ENCODE results near the gene ALDH1L1. TPM values are rescaled to one million over a fixed set of nuclear protein-coding genes. Genes with fewer than 3 reads are reported as not detected.

The ALDH1L1 gene
- total RNA-seq, 1 donor from 2014 or later = not detected

DNA sequence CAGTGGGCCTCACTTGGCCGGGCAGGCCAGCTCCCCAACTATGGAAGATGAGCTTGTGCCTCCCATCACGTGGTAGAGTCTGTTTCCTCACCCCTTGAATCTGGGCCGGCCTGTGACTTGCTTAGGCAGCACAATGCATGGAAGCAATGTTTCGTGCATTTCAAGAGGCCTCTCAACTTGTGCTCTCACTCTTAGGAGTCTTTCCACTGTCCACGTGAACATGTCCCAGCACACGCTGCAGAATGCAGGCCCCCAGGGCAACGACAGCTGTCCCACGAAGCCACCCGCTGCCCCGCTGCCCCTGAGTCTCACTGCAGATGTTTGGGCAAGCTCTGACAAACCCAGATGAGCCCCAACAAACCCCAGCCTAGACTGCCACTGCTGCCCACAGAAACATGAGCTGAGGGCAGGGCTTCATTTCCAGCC, 69.2 kb downstream of the ALDH1L1 start:
- H3K27ac Mint-ChIP-seq (ENCODE audit: unreplicated experiment) = no peak overlapping the region
- no peak overlapping the region for H3K4me3 Mint-ChIP-seq (ENCODE audit: unreplicated experiment)
- H3K9me3 Mint-ChIP-seq (ENCODE audit: unreplicated experiment) = no peaks in the 10 kb centered on the region
- no peaks in the 10 kb centered on the region for H3K36me3 Mint-ChIP-seq (ENCODE audit: low read depth, unreplicated experiment)
- H3K27me3 Mint-ChIP-seq (ENCODE audit: unreplicated experiment) = peaks cover 15% of the 10 kb centered on the region
- TF ChIP-seq CTCF (IDR thresholded peaks at IDR 0.05; ENCODE audit: unreplicated experiment) = no peak
- no peaks in the 10 kb centered on the region for H3K4me1 Mint-ChIP-seq (ENCODE audit: unreplicated experiment)
- no peak for DNase-seq (ENCODE audit: low spot score)

- TF ChIP-seq CTCF (IDR thresholded peaks at IDR 0.05; ENCODE audit: unreplicated experiment) = no peak
- no peaks in the 10 kb centered on the region for H3K4me1 Mint-ChIP-seq (ENCODE audit: unreplicated experiment)
- no peak overlapping the region for H3K27ac Mint-ChIP-seq (ENCODE audit: unreplicated experiment)
- no peak for DNase-seq (ENCODE audit: low spot score)
- H3K4me3 Mint-ChIP-seq (ENCODE audit: unreplicated experiment) = no peak overlapping the region
- H3K9me3 Mint-ChIP-seq (ENCODE audit: unreplicated experiment) = no peaks in the 10 kb centered on the region
- no peaks in the 10 kb centered on the region for H3K36me3 Mint-ChIP-seq (ENCODE audit: low read depth, unreplicated experiment)
- H3K27me3 Mint-ChIP-seq (ENCODE audit: unreplicated experiment) = peaks cover 15% of the 10 kb centered on the region
These were observed 69.8 kb downstream of the ALDH1L1 start for GRCh38 chr3:126110431-126111125.

- Mint-ChIP-seq H3K4me3 (ENCODE audit: unreplicated experiment) (no peak overlapping the region), H3K27me3 (ENCODE audit: unreplicated experiment) (peaks cover 15% of the 10 kb centered on the region), H3K36me3 (ENCODE audit: low read depth, unreplicated experiment) (no peaks in the 10 kb centered on the region), H3K4me1 (ENCODE audit: unreplicated experiment) (no peaks in the 10 kb centered on the region), H3K9me3 (ENCODE audit: unreplicated experiment) (no peaks in the 10 kb centered on the region), H3K27ac (ENCODE audit: unreplicated experiment) (no peak overlapping the region)
- no peak for TF ChIP-seq CTCF (IDR thresholded peaks at IDR 0.05; ENCODE audit: unreplicated experiment)
- no peak for DNase-seq (ENCODE audit: low spot score)
These were observed 70.5 kb downstream of the ALDH1L1 start for GRCh38 chr3:126109880-126110235.

DNA sequence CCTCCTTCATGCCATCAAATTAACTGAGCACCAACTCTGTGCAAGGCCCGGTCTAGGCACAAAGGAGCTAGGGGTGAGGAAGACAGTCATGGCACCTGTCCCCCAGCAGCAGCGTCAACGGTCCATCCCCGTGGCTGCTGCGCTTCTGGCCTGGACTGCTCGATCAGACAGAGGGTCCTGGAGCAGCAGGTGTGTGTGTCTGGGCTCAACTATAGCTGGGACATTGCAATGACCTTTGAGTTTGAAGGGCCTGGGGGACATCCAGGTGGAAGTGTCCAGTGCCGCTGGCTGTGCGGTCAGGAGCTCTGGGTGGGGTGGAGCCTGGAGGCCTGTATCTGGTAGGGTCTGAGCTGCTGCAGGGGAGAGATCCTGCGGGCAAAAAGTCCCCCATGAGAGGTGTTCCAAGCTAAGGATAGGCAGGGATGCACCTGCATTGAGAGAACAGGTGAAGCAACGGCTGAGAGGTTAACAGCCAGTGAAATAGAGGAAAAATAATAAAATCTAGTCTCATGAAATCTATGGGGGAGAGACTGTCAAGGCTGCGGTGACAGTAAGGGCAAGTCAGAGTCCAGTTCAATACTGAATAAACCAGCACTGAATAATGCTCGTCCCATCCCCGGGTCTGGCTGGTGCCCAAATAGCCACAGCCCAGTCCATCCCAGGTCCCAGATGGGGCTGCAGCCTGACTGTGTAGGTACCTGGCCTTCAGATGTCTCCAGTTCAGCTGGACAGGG, 71.1 kb downstream of the ALDH1L1 start:
- no peaks in the 10 kb centered on the region for H3K9me3 Mint-ChIP-seq (ENCODE audit: unreplicated experiment)
- DNase-seq (ENCODE audit: low spot score) = no peak
- H3K4me1 Mint-ChIP-seq (ENCODE audit: unreplicated experiment) = no peaks in the 10 kb centered on the region
- H3K4me3 Mint-ChIP-seq (ENCODE audit: unreplicated experiment) = no peak overlapping the region
- H3K36me3 Mint-ChIP-seq (ENCODE audit: low read depth, unreplicated experiment) = no peaks in the 10 kb centered on the region
- H3K27me3 Mint-ChIP-seq (ENCODE audit: unreplicated experiment) = peaks cover 15% of the 10 kb centered on the region
- TF ChIP-seq CTCF (IDR thresholded peaks at IDR 0.05; ENCODE audit: unreplicated experiment) = no peak
- no peak overlapping the region for H3K27ac Mint-ChIP-seq (ENCODE audit: unreplicated experiment)

- no peak overlapping the region for H3K27ac Mint-ChIP-seq (ENCODE audit: unreplicated experiment)
- no peaks in the 10 kb centered on the region for H3K36me3 Mint-ChIP-seq (ENCODE audit: low read depth, unreplicated experiment)
- no peak for DNase-seq (ENCODE audit: low spot score)
- H3K4me3 Mint-ChIP-seq (ENCODE audit: unreplicated experiment) = no peak overlapping the region
- no peaks in the 10 kb centered on the region for H3K9me3 Mint-ChIP-seq (ENCODE audit: unreplicated experiment)
- TF ChIP-seq CTCF (IDR thresholded peaks at IDR 0.05; ENCODE audit: unreplicated experiment) = no peak
- H3K4me1 Mint-ChIP-seq (ENCODE audit: unreplicated experiment) = no peaks in the 10 kb centered on the region
- H3K27me3 Mint-ChIP-seq (ENCODE audit: unreplicated experiment) = peaks cover 15% of the 10 kb centered on the region
These were observed 71.7 kb downstream of the ALDH1L1 start for GRCh38 chr3:126108676-126109050.

All from endothelial cell (in vitro differentiated cells).